ENCODE data around the gene ST3GAL3. TPM values are rescaled to one million over a fixed set of nuclear protein-coding genes. Genes with fewer than 3 reads are reported as not detected.

Gene ST3GAL3
- total RNA-seq, 1 experiment from 2014 or later: 8.6 TPM

DNA sequence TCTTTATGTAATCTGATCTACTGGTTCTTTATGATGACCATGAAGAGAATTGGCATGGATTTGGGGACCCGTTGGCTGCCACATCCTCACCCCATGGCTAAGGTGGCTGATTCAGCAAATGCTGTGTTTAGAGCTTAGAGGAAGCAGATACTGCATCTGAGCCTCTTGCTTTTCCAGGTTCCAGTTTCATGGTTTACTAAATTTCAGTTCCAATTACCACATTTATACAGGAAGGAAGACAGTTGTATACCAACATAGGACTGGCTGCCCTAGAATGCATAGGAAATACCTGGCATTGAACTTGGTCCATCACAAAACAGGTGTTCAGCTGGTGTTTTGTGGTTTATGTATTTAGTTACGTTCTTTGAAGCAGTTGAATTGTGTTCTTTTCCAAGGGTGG lies 107.1 kb downstream of the ST3GAL3 start (continued):
- TF ChIP-seq ATF3 (CRISPR knock-in tag; conservative IDR thresholded peaks at IDR 0.05) (no peak), ZMAT4 (CRISPR knock-in tag; IDR thresholded peaks at IDR 0.05) (no peak), NFE2L1 (CRISPR knock-in tag; IDR thresholded peaks at IDR 0.05) (no peak)

DNA sequence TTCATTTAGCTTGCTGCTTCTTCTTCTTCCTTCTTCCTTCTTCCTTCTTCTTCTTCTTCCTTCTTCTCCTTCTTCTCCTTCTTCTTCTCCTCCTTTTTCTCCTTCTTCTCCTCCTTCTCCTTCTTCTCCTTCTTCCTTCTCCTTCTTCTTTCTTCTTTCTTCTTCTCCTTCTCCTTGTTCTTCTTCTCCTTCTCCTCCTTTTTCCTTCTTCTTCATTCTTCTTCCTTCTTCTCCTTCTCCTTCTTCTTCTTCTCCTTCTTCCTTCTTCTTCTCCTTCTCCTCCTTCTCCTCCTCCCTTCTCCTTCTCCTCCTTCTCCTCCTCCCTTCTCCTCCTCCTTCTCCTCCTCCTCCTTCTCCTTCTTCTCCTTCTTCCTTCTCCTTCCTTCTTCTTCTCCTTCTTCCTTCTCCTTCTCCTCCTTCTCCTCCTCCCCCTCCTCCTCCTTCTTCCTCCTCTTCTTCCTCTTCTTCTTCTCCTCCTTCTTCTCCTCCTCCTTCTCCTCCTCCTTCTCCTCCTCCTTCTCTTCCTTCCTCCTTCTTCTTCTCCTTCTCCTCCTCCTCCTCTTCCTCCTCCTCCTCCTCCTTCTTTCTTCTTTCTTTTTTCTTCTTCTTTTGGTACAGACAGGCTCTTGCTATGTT lies 110.1 kb downstream of the ST3GAL3 start:
- peaks cover 6% of the 10 kb centered on the region for H3K4me1 Mint-ChIP-seq
- TF ChIP-seq ZNF512 (CRISPR knock-in tag; IDR thresholded peaks at IDR 0.05; ENCODE audit: borderline replicate concordance) (0 out of 2 replicates have a peak, but pooled peaks have one; percentile 25), IRF2 (CRISPR knock-in tag; IDR thresholded peaks at IDR 0.05; ENCODE audit: borderline replicate concordance, low read depth) (no peak)
- no peak overlapping the region for H3K27ac Mint-ChIP-seq
- peaks cover 13% of the 10 kb centered on the region; the same call in 1 of the 2 replicates for H3K36me3 Mint-ChIP-seq
- no peak for DNase-seq (ENCODE audit: low spot score)
- no peak overlapping the region for H3K4me3 Mint-ChIP-seq
- H3K27me3 Mint-ChIP-seq (ENCODE audit: low read depth): peaks cover 3% of the 10 kb centered on the region; the same call in 1 of the 2 replicates
- H3K9me3 Mint-ChIP-seq: peaks cover 16% of the 10 kb centered on the region
- POLR2A ChIA-PET: no interaction called here
- ATAC-seq: no peak
- CTCF ChIA-PET: no interaction called here

- Mint-ChIP-seq H3K9me3 (peaks cover 16% of the 10 kb centered on the region), H3K4me1 (no peaks in the 10 kb centered on the region), H3K27ac (no peak overlapping the region), H3K36me3 (peaks cover 13% of the 10 kb centered on the region; the same call in 1 of the 2 replicates), H3K27me3 (ENCODE audit: low read depth) (peaks cover 3% of the 10 kb centered on the region; the same call in 1 of the 2 replicates), H3K4me3 (no peak overlapping the region)
- CTCF ChIA-PET: interaction anchor here (1.0 to 1.2 kb wide), 2 partner anchors 52 to 112 kb away, joined by 3 read pairs; no protein-coding TSS in a partner anchor
- ATAC-seq (no peak), DNase-seq (ENCODE audit: low spot score) (no peak)
- POLR2A ChIA-PET: no interaction called here
- no peak for TF ChIP-seq ZNF121 (CRISPR knock-in tag; IDR thresholded peaks at IDR 0.05)
These were observed 111.4 kb downstream of the ST3GAL3 start for GRCh38 chr1:43818691-43819090.

GRCh38 chr1:43819357-43819756 lies 112.0 kb downstream of the ST3GAL3 start:
- Mint-ChIP-seq H3K27ac (no peak overlapping the region), H3K27me3 (ENCODE audit: low read depth) (peaks cover 3% of the 10 kb centered on the region; the same call in 1 of the 2 replicates), H3K36me3 (peaks cover 13% of the 10 kb centered on the region; the same call in 1 of the 2 replicates), H3K9me3 (peaks cover 16% of the 10 kb centered on the region), H3K4me1 (no peaks in the 10 kb centered on the region), H3K4me3 (no peak overlapping the region)
- CTCF ChIA-PET: interaction anchor here (1.0 to 1.2 kb wide), 2 partner anchors 53 to 111 kb away, joined by 3 read pairs; no protein-coding TSS in a partner anchor
- POLR2A ChIA-PET: no interaction called here
- DNase-seq (ENCODE audit: low spot score) (no peak), ATAC-seq (no peak)
- TF ChIP-seq TP53 (CRISPR knock-in tag; IDR thresholded peaks at IDR 0.05) (no peak), PRRX2 (CRISPR knock-in tag; IDR thresholded peaks at IDR 0.05) (no peak), JAZF1 (CRISPR knock-in tag; IDR thresholded peaks at IDR 0.05) (no peak), AR (CRISPR knock-in tag; IDR thresholded peaks at IDR 0.05) (no peak), ZNF416 (CRISPR knock-in tag; IDR thresholded peaks at IDR 0.05) (no peak), NR3C1 (CRISPR knock-in tag; conservative IDR thresholded peaks at IDR 0.05; ENCODE audit: low read depth) (no peak), ZSCAN18 (CRISPR knock-in tag; IDR thresholded peaks at IDR 0.05) (no peak), ZNF671 (CRISPR knock-in tag; IDR thresholded peaks at IDR 0.05) (no peak), HMGXB4 (CRISPR knock-in tag; IDR thresholded peaks at IDR 0.05) (no peak), CTCF (IDR thresholded peaks at IDR 0.05) (no peak), ATF1 (CRISPR knock-in tag; IDR thresholded peaks at IDR 0.05) (no peak)
- TF ChIP-seq, protein P1, sequence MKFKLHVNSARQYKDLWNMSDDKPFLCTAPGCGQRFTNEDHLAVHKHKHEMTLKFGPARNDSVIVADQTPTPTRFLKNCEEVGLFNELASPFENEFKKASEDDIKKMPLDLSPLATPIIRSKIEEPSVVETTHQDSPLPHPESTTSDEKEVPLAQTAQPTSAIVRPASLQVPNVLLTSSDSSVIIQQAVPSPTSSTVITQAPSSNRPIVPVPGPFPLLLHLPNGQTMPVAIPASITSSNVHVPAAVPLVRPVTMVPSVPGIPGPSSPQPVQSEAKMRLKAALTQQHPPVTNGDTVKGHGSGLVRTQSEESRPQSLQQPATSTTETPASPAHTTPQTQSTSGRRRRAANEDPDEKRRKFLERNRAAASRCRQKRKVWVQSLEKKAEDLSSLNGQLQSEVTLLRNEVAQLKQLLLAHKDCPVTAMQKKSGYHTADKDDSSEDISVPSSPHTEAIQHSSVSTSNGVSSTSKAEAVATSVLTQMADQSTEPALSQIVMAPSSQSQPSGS (CRISPR knock-in tag; IDR thresholded peaks at IDR 0.05; ENCODE audit: borderline replicate concordance, low read depth): no peak

Measured in WTC11 (cell line).